GM19099 (cell line): ENCODE measurements around the gene PTMS.

ENCODE experiments used
- POLR2A ChIP-seq: IDR thresholded peaks from 3 replicates; pipeline ENCODE4 v1.6.1; 2011; ENCODE audit warnings: low read depth; ENCODE audit not compliant: insufficient read length; ENCODE audit errors: extremely low read depth

The PTMS gene, protein sequence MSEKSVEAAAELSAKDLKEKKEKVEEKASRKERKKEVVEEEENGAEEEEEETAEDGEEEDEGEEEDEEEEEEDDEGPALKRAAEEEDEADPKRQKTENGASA

DNA sequence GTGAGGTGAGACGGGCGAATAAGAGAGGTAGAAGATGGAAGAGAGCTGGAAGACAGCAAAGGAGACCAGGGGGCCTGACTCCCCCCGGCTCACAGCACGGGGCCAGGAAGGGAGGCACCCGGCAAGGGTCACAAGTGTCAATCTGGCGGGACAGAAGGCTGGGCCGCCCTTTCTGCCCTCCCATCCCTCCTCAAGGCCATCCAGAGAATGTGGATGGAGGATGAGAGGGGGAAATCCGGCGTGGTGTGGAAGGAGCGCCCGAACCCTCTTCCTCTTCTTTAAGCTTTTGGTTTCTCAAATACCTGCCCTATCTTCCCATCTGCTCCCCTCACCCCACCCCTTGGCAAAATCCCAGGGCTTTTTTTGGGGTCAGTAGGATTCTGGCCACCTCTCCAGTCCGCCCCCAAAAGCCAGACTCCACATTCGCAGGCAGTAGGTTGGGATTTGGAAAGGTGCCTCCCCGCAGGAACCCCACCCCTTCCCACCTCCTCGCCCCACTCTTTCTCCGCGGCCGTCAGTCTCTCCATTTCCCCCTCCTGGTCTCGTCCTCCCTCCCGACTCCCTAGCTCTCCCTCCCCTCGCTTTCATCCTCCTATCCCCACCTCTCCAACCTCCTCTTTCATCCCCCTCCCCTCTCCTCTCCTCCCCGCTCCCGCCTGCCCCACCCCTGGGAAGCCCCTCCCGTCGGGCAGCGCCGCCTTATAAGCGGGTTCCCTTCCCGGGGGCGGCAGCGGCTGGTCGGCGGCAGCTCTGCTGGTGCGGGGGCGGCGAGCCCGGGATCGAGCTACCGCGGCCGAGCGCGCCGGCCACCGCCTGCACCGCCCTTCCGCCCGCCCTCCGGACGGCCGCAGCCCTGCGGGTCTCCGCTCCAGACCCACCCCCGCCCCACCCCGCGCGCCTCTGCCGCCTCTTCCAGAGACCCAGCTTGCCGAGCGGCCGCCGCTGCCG is at the start of gene PTMS:
TSS of gene PTMS (plus strand) at position 730 of the 948 bp plus-strand sequence. CDS start 343 bp downstream, outside the sequence.
- TF ChIP-seq POLR2A: peak; percentile 70

DNA sequence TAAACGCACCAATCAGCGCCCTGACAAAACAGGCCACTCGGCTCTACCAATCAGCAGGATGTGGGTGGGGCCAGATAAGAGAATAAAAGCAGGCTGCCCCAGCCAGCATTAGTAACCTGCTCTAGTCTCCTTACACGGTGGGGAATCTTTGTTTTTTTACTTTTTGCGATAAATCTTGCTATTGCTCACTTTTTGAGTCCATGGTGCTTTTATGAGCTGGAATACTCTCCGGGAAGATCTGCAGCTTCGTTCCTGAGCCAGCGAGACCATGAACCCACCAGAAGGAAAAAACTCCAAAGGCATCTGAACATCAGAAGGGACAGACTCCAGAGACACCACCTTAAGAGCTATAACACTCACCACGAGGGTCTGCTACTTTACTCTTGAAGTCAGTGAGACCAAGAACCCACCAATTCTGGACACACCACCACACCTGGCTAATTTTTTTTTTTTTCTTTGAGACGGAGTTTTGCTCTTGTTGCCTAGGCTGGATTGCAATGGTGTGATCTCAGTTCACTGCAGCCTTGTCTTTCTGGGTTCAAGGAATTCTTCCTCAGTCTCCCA is 49.2 kb upstream of the PTMS start:
- TF ChIP-seq POLR2A: no peak

DNA sequence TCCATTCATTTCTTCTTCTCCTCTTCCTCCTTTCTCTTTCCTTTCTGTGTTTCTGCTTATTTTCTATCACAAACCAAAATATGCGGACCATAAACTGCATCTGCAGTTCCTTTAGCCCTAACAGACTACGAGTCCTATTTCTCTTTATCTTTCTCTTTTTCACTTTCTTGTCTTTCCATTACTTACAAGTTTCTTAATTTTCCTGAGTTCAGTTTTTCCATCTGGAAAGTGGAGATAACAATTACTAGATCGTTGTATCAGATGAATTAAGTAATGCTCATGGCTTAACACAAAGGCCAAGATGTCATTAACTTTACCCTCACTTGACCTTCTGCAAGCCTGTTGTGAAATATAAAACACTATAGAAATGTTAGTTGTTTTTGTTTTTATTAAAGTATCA is 43.3 kb upstream of the PTMS start:
- TF ChIP-seq POLR2A: no peak

DNA sequence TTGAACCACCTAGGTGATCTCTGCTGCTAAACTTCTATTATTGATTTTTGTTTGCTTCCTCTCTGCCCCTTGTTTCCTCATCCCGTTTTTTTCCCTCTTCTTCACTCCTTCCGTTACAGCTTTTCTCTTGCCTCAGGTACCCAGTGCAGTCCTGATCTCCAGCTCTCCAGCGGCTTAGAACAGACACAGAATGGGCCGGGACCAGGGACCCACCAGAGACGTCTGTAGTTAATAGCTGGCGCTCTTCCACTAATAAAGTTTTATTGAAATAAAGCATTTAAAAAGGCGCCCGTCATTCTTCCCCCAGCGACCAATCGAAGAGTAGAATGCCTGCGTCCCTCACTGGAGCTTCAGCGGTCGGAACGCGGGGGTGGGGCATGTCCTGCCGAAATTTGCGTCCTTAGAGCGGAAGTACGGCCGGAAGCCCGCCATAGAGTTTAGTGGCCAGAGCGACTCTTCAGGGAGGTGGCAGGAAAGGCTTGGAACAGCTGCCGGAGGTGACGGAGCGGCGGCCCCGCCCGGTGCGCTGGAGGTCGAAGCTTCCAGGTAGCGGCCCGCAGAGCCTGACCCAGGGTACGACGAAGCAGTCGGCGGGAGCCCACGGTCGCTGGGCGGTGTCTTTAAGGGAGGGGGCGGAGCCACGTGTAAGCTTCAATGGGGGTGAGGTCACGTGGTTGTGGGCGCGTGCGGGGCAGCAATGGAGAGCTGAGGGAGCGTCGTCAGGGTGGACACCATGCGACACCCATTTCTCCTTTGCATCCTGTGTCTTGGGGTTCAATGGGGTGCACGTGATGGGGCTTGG is 42.4 kb upstream of the PTMS start, which contains the start of gene COPS7A:
TSS of gene COPS7A (plus strand) at position 440 of the 802 bp plus-strand sequence. CDS start 611 bp downstream, outside the sequence.
- TF ChIP-seq POLR2A: peak; percentile 81

DNA sequence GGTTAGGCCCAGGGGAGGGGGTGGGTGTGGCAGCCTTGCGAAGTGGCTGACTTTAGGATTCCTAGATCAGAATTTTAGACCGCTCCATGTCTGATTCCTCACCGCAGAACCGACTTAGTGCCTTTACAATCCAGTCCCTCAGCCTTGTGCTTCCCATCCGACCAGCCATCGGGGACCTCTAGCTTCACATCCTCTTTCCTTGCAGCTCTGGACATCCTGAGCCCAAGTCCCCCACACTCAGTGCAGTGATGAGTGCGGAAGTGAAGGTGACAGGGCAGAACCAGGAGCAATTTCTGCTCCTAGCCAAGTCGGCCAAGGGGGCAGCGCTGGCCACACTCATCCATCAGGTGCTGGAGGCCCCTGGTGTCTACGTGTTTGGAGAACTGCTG is 41.8 kb upstream of the PTMS start:
- no peak for TF ChIP-seq POLR2A

DNA sequence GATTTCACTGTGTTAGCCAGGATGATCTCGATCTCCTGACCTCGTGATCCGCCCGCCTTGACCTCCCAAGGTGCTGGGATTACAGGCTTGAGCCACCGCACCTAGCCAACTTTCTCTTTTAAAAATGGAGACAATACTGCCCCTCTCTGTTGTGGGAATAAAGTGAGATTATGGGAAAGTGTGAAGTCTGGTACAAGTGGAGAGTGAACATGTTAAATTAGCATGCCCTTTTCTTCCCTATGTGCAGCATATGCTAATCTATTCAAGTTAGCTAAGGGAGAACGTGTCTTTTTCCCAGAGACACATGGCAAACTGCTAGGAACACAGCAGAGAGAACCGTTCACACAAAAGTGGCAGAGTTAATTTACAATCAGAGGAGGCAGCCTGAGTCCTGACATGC is 40.8 kb upstream of the PTMS start:
- no peak for TF ChIP-seq POLR2A

DNA sequence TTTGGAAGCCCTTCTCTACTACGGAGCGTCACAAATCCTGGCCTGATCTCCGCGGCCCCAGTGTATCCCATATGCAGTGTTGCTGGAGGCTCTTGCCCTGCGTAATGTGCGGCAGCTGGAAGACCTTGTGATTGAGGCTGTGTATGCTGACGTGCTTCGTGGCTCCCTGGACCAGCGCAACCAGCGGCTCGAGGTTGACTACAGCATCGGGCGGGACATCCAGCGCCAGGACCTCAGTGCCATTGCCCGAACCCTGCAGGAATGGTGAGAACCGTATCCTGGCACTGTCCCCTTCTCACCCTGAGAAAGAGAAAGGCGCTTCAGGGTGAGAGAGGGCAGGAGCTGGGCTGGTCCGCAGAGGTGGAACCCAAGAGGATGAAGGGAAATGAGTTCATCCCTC is 37.0 kb upstream of the PTMS start:
- no peak for TF ChIP-seq POLR2A

DNA sequence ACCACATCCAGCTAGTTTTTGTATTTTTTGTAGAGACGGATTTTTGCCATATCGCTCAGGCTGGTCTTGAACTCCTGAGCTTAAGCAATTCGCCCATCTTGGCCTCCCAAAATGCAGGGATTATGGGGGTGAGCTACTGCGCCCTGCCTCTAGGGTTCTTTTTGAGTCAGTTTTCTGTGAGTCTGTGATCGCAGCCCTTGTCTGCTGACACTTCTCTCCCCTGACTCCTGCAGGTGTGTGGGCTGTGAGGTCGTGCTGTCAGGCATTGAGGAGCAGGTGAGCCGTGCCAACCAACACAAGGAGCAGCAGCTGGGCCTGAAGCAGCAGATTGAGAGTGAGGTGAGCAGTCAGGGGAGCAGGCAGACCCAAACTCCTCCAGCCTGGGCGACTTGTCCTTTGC is 36.0 kb upstream of the PTMS start:
- TF ChIP-seq POLR2A: no peak

DNA sequence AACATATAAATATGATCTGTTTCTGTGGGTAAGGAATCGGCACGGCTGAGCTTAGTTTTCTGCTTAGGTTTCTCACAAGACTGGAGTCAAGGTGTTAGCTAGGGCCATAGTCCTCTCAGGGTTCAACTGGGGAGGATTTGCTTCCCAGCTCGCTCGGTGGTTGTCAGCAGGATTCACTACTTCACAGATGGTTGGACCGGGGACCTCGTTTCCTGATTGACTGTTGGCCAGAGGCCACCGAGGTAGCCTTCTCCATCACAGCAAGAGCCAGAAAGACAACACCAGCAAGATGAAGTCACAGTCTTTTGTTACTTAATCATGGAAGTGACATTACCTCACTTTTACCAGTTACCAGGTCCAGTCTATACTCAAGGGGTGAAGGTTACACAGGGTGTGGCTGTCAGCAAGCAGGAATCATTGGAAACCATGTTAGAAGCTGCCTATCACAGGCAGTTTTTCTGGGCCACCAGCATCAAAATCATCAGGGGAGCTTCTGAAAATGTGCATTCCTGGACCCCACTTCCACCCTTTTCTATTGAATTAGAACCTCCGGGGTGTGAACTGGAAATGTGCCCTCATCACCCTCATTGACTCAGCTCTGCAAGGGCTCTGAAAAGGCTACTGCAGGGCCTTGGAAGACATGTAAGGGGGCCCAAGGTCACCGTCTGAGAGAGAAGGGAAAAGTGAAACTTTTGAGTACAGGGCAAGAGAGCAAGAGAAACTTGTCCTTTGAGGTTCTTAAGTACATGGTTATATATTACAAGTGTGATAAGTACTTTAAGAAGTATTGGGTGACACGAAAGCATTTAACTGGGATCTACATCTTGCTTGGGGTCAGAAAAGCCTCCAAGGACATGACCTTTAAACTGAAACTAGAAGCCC is 31.4 kb upstream of the PTMS start:
- no peak for TF ChIP-seq POLR2A

DNA sequence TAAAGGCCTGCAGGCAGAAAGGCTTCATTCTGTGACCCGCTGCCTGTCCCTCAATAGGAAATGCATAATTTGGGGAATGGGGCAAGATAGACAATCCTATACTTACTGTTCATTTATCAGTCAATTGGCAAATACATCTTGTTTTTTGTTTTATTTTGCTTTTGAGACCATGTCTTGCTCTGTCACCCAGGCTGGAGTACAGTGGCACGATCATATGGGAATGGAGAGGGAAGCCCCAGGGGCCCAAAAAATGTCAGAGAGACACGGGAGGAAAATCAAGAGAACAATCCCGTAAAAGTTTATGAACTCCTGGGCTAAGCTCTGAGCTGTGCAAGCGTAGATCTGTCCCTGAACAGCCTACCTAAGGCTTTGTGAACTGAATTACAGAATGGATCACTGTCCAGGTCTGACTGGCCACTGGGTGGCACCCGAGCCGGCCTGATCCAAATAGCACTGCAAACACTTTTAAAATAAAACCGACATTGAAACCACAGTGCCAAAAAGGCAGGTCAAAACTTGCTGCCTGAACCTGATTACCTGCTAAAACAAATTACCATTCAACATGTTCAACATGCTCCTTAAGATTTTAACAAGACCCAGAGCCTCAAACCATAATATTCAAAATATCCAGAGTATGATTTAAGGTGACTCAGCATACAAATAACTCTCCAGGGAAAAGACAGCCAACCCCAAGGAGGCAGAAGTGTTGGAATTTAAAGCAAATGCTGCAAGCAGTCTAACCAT is 30.5 kb upstream of the PTMS start:
- no peak for TF ChIP-seq POLR2A

DNA sequence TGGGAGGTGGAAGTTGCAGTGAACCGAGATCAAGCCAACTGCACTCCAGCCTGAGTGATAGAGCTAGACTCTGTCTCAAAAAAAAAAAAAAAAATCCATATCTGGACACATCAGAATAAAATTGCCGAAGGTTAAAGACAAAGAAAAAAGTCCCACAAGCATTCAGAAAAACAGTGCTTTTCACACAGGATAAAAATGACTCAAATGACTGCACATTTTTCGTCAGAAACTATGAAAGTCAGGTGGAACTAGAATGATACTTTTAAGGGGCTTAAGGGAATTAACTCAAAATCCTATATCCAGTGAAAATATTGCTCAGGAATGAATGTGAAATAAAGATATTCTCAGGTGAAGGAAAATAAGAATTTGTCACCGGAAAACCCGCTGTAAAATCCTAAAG is 29.4 kb upstream of the PTMS start:
- TF ChIP-seq POLR2A: no peak

DNA sequence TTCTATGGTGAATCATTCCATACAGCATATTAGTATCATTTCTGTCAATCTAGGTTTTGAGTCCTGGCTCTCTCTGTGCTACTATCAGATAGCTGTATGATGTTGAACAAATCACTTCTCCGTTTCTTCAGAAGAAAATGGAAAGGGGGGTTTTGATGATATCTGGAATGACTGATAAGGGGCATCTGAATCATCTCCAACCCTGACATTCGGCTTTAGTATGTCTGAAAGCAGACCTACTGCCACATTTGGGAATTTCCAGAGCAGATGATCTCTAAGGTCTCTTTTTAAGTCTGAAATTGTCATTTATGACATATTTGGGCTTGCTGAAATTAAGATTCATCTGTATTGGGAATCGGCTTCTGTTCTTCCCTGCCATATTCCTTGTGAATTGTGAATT is 23.3 kb upstream of the PTMS start:
- no peak for TF ChIP-seq POLR2A

DNA sequence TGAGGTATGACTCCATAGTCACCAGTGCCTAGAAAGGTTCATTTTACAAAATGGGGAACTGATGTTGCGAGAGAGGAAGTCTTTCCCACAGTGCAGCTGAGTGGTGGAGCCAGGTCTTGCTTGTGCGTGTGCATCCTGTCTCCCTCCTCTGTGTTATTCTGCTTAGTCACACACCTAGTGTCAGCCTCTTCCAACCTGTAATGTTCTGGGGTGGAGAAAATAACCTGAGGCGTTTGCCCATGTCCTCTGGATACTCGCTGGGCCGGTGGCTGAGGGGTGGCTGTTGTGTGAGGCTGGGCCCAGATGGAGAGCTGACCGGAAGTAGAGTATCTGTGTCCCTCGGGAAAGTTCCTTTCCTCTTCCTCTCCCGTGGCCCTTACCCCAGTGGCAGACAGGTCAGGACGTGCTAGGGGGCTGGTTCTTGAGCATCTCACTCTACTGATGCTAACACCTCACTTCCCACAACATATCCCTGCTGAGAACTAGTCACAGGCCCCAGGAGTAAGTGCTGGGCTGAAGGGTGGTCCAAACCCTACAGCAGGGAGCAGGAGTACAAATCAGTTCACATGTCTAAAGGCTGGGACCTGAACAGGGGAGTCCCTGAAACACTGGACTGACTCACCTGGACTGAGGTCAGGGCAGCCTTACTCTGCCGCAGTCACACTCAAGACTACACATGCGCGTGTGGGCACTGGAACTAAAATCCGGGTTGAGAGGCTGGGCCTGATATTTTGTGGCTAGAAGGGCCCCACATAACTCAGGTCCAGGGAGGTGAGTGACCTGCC is 20.2 kb upstream of the PTMS start:
- TF ChIP-seq POLR2A: no peak

DNA sequence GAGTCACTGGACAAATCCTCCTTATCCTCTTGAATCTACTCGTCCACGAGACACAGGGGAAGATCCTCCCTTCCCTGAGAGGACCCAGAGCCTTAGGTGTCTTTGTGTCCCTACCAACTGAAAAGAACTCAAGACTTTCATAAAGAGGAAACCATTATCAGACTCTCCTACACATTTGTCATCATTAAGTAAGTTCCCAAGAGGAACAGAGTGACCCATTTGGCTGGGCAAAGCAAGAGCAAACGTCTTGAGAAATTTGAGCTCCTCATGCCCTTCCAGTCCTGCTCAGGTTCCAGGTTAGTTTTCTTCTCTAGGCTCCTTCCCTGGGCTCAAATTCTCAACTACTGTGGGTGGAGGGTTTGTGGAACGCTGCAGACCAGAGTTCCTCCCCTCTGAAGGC is 18.9 kb upstream of the PTMS start:
- no peak for TF ChIP-seq POLR2A
